SU-DHL-6 (cell line): Measurements from ENCODE around the gene ISOC1.

Experiments used
- H2AFZ ChIP-seq: fragments of 200-600 bp; sonication (generic); 2 replicates; pipeline ENCODE4 v1.6.1; 2014; ENCODE audit warnings: low read depth, mild to moderate bottlenecking, moderate library complexity, mixed read lengths, antibody characterized with exemption, low read length; ENCODE audit not compliant: severe bottlenecking
- H3F3A ChIP-seq: fragments of 200-600 bp; shearing (Covaris generic); 2 replicates; pipeline ENCODE4 v1.6.0; 2016; ENCODE audit warnings: antibody characterized with exemption, mild to moderate bottlenecking; ENCODE audit not compliant: insufficient read depth
- H3K27ac ChIP-seq: fragments of 200-600 bp; sonication (generic); 2 replicates; pipeline ENCODE4 v1.5.1; 2016; ENCODE audit warnings: low read depth, mild to moderate bottlenecking, low read length, moderate library complexity, mixed read lengths
- H3K27me3 ChIP-seq: fragments of 200-600 bp; sonication (generic), shearing (Covaris generic); 2 replicates; pipeline ENCODE4 v1.6.0; 2014; ENCODE audit warnings: mild to moderate bottlenecking, low read length
- H3K36me3 ChIP-seq: fragments of 200-600 bp; sonication (generic); 2 replicates; pipeline ENCODE4 v1.6.1; 2014; ENCODE audit warnings: mild to moderate bottlenecking, low read length, mixed read lengths
- H3K4me2 ChIP-seq: fragments of 300-600, 200-600 bp; shearing (Covaris generic), sonication (generic); 2 replicates; pipeline ENCODE4 v1.6.0; 2014; ENCODE audit warnings: low read length, low read depth, mild to moderate bottlenecking; ENCODE audit not compliant: poor library complexity, severe bottlenecking
- H3K4me3 ChIP-seq: fragments of 200-600 bp; sonication (generic); 2 replicates; pipeline ENCODE4 v1.5.1; 2014; ENCODE audit warnings: antibody characterized with exemption, low read length, mild to moderate bottlenecking, mixed read lengths; ENCODE audit not compliant: insufficient read depth, poor library complexity, severe bottlenecking
- H3K79me2 ChIP-seq: fragments of 200-600 bp; sonication (generic); 2 replicates; pipeline ENCODE4 v1.6.1; 2014; ENCODE audit warnings: mild to moderate bottlenecking, low read length, moderate library complexity; ENCODE audit not compliant: insufficient read depth
- H3K9ac ChIP-seq: fragments of 200-600 bp; sonication (generic); 2 replicates; pipeline ENCODE4 v1.7.0; 2014; ENCODE audit warnings: mild to moderate bottlenecking, low read length
- H3K9me2 ChIP-seq: fragments of 200-600 bp; sonication (generic); replicated peaks from 2 replicates; pipeline ENCODE4 v1.6.1; 2014; ENCODE audit warnings: low read length; ENCODE audit not compliant: insufficient read depth
- H3K9me3 ChIP-seq: fragments of 200-600 bp; sonication (generic); 2 replicates; pipeline ENCODE4 v1.6.1; 2014; ENCODE audit warnings: low read length, mixed read lengths; ENCODE audit not compliant: insufficient read depth
- H4K20me1 ChIP-seq: fragments of 200-600 bp; sonication (generic); 2 replicates; pipeline ENCODE4 v1.6.1; 2014; ENCODE audit warnings: low read depth, mild to moderate bottlenecking, antibody characterized with exemption, low read length, moderate library complexity, mixed read lengths
- CTCF ChIP-seq: fragments of 200-600 bp; sonication (generic); IDR thresholded peaks from one replicate; pipeline ENCODE4 v1.5.1; 2017; ENCODE audit warnings: antibody characterized with exemption, mild to moderate bottlenecking, low read length, moderate library complexity; ENCODE audit not compliant: insufficient read depth, poor library complexity, severe bottlenecking
- EZH2phosphoT487 ChIP-seq: fragments of 200-600 bp; sonication (generic), shearing (Covaris generic); conservative IDR thresholded peaks from 2 replicates; pipeline ENCODE4 v1.6.1; 2018; ENCODE audit warnings: mild to moderate bottlenecking, antibody characterized with exemption, low read length, moderate library complexity, mixed read lengths

The ISOC1 gene

GRCh38 chr5:129120158-129120581 lies 25.6 kb downstream of the ISOC1 start:
- Histone ChIP-seq H3K79me2 (no peaks in the 10 kb centered on the region), H4K20me1 (no peaks in the 10 kb centered on the region), H3K4me3 (no peak overlapping the region), H3K27ac (no peak overlapping the region), H3K9ac (no peak overlapping the region), H3K27me3 (no peaks in the 10 kb centered on the region), H2AFZ (no peak overlapping the region), H3K4me2 (no peak overlapping the region), H3K9me3 (no peaks in the 10 kb centered on the region), H3K36me3 (no peaks in the 10 kb centered on the region), H3F3A (no peaks in the 10 kb centered on the region), H3K9me2 (no peaks in the 10 kb centered on the region)
- TF ChIP-seq EZH2phosphoT487 (no peak), CTCF (no peak)

- Histone ChIP-seq H3K4me3 (no peak overlapping the region), H3K9ac (no peak overlapping the region), H3K9me3 (no peaks in the 10 kb centered on the region), H3K27me3 (no peaks in the 10 kb centered on the region), H3K27ac (no peak overlapping the region), H3K36me3 (no peaks in the 10 kb centered on the region), H4K20me1 (no peaks in the 10 kb centered on the region), H3K79me2 (no peaks in the 10 kb centered on the region), H3K9me2 (no peaks in the 10 kb centered on the region), H3K4me2 (no peak overlapping the region), H2AFZ (no peak overlapping the region), H3F3A (no peaks in the 10 kb centered on the region)
- TF ChIP-seq EZH2phosphoT487 (no peak), CTCF (no peak)
Measured at GRCh38 chr5:129122560-129122959, 28.0 kb downstream of the ISOC1 start.

GRCh38 chr5:129124608-129125007 lies 30.1 kb downstream of the ISOC1 start:
- Histone ChIP-seq H3K9me3 (no peaks in the 10 kb centered on the region), H3K27me3 (no peaks in the 10 kb centered on the region), H2AFZ (no peak overlapping the region), H3K4me3 (no peak overlapping the region), H3K9me2 (no peaks in the 10 kb centered on the region), H4K20me1 (no peaks in the 10 kb centered on the region), H3K36me3 (no peaks in the 10 kb centered on the region), H3K9ac (no peak overlapping the region), H3K4me2 (no peak overlapping the region), H3K27ac (no peak overlapping the region), H3F3A (no peaks in the 10 kb centered on the region), H3K79me2 (no peaks in the 10 kb centered on the region)
- TF ChIP-seq EZH2phosphoT487 (no peak), CTCF (no peak)

DNA sequence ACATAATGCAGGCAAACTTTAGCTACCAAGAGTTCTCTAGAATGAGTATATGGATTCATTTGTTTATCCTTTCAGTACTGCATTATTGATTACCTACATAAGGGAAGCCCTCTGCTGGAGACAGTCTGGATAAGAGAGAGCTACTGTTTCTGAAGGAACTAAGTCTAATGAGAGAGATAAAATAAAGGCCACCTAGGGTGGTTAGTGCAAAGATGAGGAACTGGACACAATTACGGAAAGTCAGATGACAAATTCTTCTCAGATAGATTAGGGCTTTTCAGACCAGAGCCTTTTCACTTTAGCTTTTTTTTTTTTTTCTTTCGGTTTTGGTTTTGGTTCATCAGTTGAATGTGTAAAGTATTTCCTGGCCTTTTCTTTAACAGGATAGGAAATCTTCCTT lies 31.3 kb downstream of the ISOC1 start:
- no peaks in the 10 kb centered on the region for H3K9me2 ChIP-seq
- no peak overlapping the region for H3K4me3 ChIP-seq
- no peaks in the 10 kb centered on the region for H3K79me2 ChIP-seq
- H3K9ac ChIP-seq = no peak overlapping the region
- no peaks in the 10 kb centered on the region for H4K20me1 ChIP-seq
- no peaks in the 10 kb centered on the region for H3K9me3 ChIP-seq
- H3K27ac ChIP-seq = no peak overlapping the region
- H3K27me3 ChIP-seq = no peaks in the 10 kb centered on the region
- H2AFZ ChIP-seq = no peak overlapping the region
- no peaks in the 10 kb centered on the region for H3F3A ChIP-seq
- TF ChIP-seq CTCF (no peak), EZH2phosphoT487 (no peak)
- no peak overlapping the region for H3K4me2 ChIP-seq
- no peaks in the 10 kb centered on the region for H3K36me3 ChIP-seq
